Cardiac muscle cell (in vitro differentiated cells and primary cell): ENCODE data around the gene SCNN1G. TPM values are rescaled to one million over a fixed set of nuclear protein-coding genes. Genes with fewer than 3 reads are reported as not detected.

Experiments
- DNase-seq, 2 donors: peaks; one replicate each; pipeline versions ENCODE4 v3.0.0 to v3.0.0-alpha.2; 2010 to 2017; ENCODE audit warnings: low read depth in 1 of 2, low spot score in 1 of 2
- H3K27ac ChIP-seq: fragments of 200-600 bp; sonication (generic); 2 replicates; pipeline ENCODE4 v1.5.1; 2016
- H3K27me3 ChIP-seq: fragments of 200-600 bp; sonication (generic); 2 replicates; pipeline ENCODE4 v1.6.0; 2016; ENCODE audit warnings: control low read depth
- H3K36me3 ChIP-seq: fragments of 200-600 bp; sonication (generic); 2 replicates; pipeline ENCODE4 v1.5.1; 2016; ENCODE audit warnings: control low read depth
- H3K4me1 ChIP-seq: fragments of 200-600 bp; sonication (generic); 2 replicates; pipeline ENCODE4 v1.8.1; 2017; ENCODE audit warnings: low read depth, mild to moderate bottlenecking, mixed run types
- H3K4me3 ChIP-seq: fragments of 200-600 bp; sonication (generic); 2 replicates; pipeline ENCODE4 v1.5.1; 2016; ENCODE audit warnings: mild to moderate bottlenecking
- H3K9me3 ChIP-seq: fragments of 200-600 bp; sonication (generic); 2 replicates; pipeline ENCODE4 v1.5.1; 2017; ENCODE audit warnings: low read depth, mild to moderate bottlenecking, control low read depth
- CTCF ChIP-seq: IDR thresholded peaks from 2 replicates; pipeline ENCODE4 v1.5.1; 2012; ENCODE audit warnings: low read depth, mild to moderate bottlenecking, low read length
- polyA plus RNA-seq: library from polyadenylated mRNA; unstranded; fragments of >200 nt; fragmentation: Nextera tagmentation; extraction: Ambion mirVana; gene quantifications from 2 replicates; pipeline ENCODE4 v1.2.1, GENCODE V29; 2016
- total RNA-seq: library from RNA; depleted of rRNA; stranded (reverse); fragments of >200 nt; gene quantifications from 2 replicates; pipeline ENCODE4 v1.2.3, GENCODE V29; 2016

The SCNN1G gene
- total and polyA plus RNA-seq, 2 experiments from 2014 or later = not detected

GRCh38 chr16:23217646-23218045 lies 35.1 kb downstream of the SCNN1G start:
- TF ChIP-seq CTCF = no peak
- Histone ChIP-seq H3K36me3 (no peaks in the 10 kb centered on the region), H3K4me1 (no peaks in the 10 kb centered on the region)

GRCh38 chr16:23222929-23223328 lies 40.4 kb downstream of the SCNN1G start:
- no peak for TF ChIP-seq CTCF
- no peaks in the 10 kb centered on the region for H3K36me3 ChIP-seq
- H3K4me1 ChIP-seq = no peaks in the 10 kb centered on the region

More at GRCh38 chr16:23217646-23218045, 35.1 kb downstream of the SCNN1G start:
- H3K27me3 ChIP-seq = no peaks in the 10 kb centered on the region
- no peak overlapping the region for H3K4me3 ChIP-seq
- no peaks in the 10 kb centered on the region for H3K9me3 ChIP-seq
- H3K27ac ChIP-seq = no peak overlapping the region
- DNase-seq = no peak

GRCh38 chr16:23223368-23223767 lies 40.8 kb downstream of the SCNN1G start:
- no peaks in the 10 kb centered on the region for H3K9me3 ChIP-seq
- no peaks in the 10 kb centered on the region for H3K4me1 ChIP-seq
- H3K36me3 ChIP-seq = no peaks in the 10 kb centered on the region
- TF ChIP-seq CTCF = no peak
- no peak overlapping the region for H3K27ac ChIP-seq
- DNase-seq = no peak
- H3K27me3 ChIP-seq = no peaks in the 10 kb centered on the region
- H3K4me3 ChIP-seq = no peak overlapping the region

More at GRCh38 chr16:23222929-23223328, 40.4 kb downstream of the SCNN1G start:
- Histone ChIP-seq H3K4me3 (no peak overlapping the region), H3K27me3 (no peaks in the 10 kb centered on the region), H3K27ac (no peak overlapping the region), H3K9me3 (no peaks in the 10 kb centered on the region)
- DNase-seq = no peak

- H3K27me3 ChIP-seq = no peaks in the 10 kb centered on the region
- no peaks in the 10 kb centered on the region for H3K36me3 ChIP-seq
- no peaks in the 10 kb centered on the region for H3K4me1 ChIP-seq
- H3K27ac ChIP-seq = no peak overlapping the region
- DNase-seq = no peak
- H3K4me3 ChIP-seq = no peak overlapping the region
- no peaks in the 10 kb centered on the region for H3K9me3 ChIP-seq
- no peak for TF ChIP-seq CTCF
Measured at GRCh38 chr16:23225109-23225508, 42.6 kb downstream of the SCNN1G start.

- Histone ChIP-seq H3K36me3 (no peaks in the 10 kb centered on the region), H3K9me3 (no peaks in the 10 kb centered on the region), H3K27me3 (no peaks in the 10 kb centered on the region), H3K4me1 (no peaks in the 10 kb centered on the region), H3K27ac (no peak overlapping the region), H3K4me3 (no peak overlapping the region)
- TF ChIP-seq CTCF = no peak
- no peak for DNase-seq
Measured at GRCh38 chr16:23225634-23226033, 43.1 kb downstream of the SCNN1G start.

- Histone ChIP-seq H3K27me3 (no peaks in the 10 kb centered on the region), H3K4me3 (no peak overlapping the region), H3K9me3 (no peaks in the 10 kb centered on the region), H3K27ac (no peak overlapping the region), H3K4me1 (no peaks in the 10 kb centered on the region), H3K36me3 (no peaks in the 10 kb centered on the region)
- no peak for DNase-seq
- no peak for TF ChIP-seq CTCF
Measured at GRCh38 chr16:23227529-23227928, 45.0 kb downstream of the SCNN1G start.
